ENCODE results near the gene KCNJ9. TPM values are rescaled to one million over a fixed set of nuclear protein-coding genes. Genes with fewer than 3 reads are reported as not detected.

The KCNJ9 gene
- total RNA-seq, 2 experiments from 2014 or later: not detected

DNA sequence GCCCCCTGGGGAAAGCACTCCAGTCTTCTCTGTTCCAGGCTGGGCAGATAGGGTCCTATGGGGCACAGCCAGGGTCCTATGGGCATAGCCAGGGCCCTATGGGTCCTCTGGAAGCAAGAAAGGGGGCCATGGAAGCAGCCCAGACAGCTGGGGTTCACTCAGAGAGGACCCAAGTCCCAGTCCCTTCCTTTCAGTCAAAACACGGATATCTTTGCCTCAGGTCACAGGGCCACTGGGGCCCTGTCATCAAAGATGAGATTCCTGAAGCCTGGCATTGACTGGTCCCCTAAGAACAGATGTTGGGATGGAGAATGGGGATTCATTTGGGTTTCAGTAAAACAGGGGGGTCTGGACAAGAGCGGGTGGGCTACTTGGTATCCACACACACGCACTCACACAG lies 8.5 kb downstream of the KCNJ9 start:
- no peak overlapping the region for H3K4me3 Mint-ChIP-seq
- Histone ChIP-seq H3K27me3 (ENCODE audit: control insufficient read depth in 1 of 2, insufficient read depth in 2 of 2, low read length in 2 of 2) (no peaks in the 10 kb centered on the region), H3K27ac (ENCODE audit: low read depth in 1 of 2, low read length in 2 of 2) (no peak overlapping the region), H3K9me3 (ENCODE audit: control insufficient read depth in 1 of 2, insufficient read depth in 1 of 2, low read length in 2 of 2) (no peaks in the 10 kb centered on the region), H3K4me3 (ENCODE audit: low read length) (no peak overlapping the region), H3K4me1 (ENCODE audit: insufficient read depth, low read length) (peaks cover 18% of the 10 kb centered on the region), H3K36me3 (ENCODE audit: insufficient read depth, low read length) (peaks cover 73% of the 10 kb centered on the region)
- H3K4me1 Mint-ChIP-seq (ENCODE audit: low read depth): peaks cover 29% of the 10 kb centered on the region
- DNase-seq: no peak
- TF ChIP-seq, protein P1, sequence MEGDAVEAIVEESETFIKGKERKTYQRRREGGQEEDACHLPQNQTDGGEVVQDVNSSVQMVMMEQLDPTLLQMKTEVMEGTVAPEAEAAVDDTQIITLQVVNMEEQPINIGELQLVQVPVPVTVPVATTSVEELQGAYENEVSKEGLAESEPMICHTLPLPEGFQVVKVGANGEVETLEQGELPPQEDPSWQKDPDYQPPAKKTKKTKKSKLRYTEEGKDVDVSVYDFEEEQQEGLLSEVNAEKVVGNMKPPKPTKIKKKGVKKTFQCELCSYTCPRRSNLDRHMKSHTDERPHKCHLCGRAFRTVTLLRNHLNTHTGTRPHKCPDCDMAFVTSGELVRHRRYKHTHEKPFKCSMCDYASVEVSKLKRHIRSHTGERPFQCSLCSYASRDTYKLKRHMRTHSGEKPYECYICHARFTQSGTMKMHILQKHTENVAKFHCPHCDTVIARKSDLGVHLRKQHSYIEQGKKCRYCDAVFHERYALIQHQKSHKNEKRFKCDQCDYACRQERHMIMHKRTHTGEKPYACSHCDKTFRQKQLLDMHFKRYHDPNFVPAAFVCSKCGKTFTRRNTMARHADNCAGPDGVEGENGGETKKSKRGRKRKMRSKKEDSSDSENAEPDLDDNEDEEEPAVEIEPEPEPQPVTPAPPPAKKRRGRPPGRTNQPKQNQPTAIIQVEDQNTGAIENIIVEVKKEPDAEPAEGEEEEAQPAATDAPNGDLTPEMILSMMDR (IDR thresholded peaks at IDR 0.05): no peak
- H3K9me3 Mint-ChIP-seq: no peaks in the 10 kb centered on the region
- H3K36me3 Mint-ChIP-seq (ENCODE audit: low read depth): peaks cover 82% of the 10 kb centered on the region
- intact Hi-C loops (cut with DNase I, micrococcal nuclease): loop anchor here in 1 of 2 experiments (5.0 kb wide), 1 partner anchor 162 kb away; no protein-coding TSS in a partner anchor
- ChIA-PET CTCF (interaction anchor here (0.6 kb wide), 1 partner anchor 1202 kb away, joined by 3 read pairs; no protein-coding TSS in a partner anchor), POLR2A (no interaction called here)
- no peak for ATAC-seq (ENCODE audit: poor library complexity)
- H3K27me3 Mint-ChIP-seq: no peaks in the 10 kb centered on the region
- no peak overlapping the region for H3K27ac Mint-ChIP-seq

DNA sequence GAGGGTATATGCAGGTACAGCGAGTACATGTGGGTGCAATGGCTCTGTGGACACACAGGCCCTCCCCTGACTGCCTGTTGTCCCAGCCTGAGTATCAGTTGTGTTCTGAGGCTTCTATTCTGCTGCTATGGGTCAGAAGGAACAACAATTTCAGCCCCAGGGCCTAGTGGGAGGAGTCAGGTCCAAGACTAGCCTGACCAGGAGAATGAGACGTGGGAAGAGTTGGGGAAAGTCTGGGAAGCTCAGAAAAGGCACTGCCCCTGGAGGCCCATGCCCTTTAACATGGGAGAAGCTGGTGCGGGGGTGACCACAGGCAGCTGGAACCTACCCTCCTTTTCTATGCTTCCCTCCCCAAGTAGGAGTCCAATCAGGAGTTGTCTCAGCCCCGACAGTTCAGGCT lies 9.4 kb downstream of the KCNJ9 start:
- Mint-ChIP-seq H3K36me3 (ENCODE audit: low read depth) (peaks cover 81% of the 10 kb centered on the region), H3K27me3 (no peaks in the 10 kb centered on the region), H3K27ac (peak overlapping the region; percentile 69), H3K4me3 (no peak overlapping the region), H3K9me3 (no peaks in the 10 kb centered on the region), H3K4me1 (ENCODE audit: low read depth) (peaks cover 28% of the 10 kb centered on the region)
- ChIA-PET POLR2A (no interaction called here), CTCF (no interaction called here)
- TF ChIP-seq, protein P1 (IDR thresholded peaks at IDR 0.05): no peak
- no peaks in the 10 kb centered on the region for H3K9me3 ChIP-seq (ENCODE audit: control insufficient read depth in 1 of 2, insufficient read depth in 1 of 2, low read length in 2 of 2)
- peaks cover 23% of the 10 kb centered on the region for H3K4me1 ChIP-seq (ENCODE audit: insufficient read depth, low read length)
- no peaks in the 10 kb centered on the region for H3K27me3 ChIP-seq (ENCODE audit: control insufficient read depth in 1 of 2, insufficient read depth in 2 of 2, low read length in 2 of 2)
- intact Hi-C loops (cut with DNase I, micrococcal nuclease): no loop called here
- no peak overlapping the region for H3K4me3 ChIP-seq (ENCODE audit: low read length)
- no peak overlapping the region for H3K27ac ChIP-seq (ENCODE audit: low read depth in 1 of 2, low read length in 2 of 2)
- DNase-seq (no peak), ATAC-seq (ENCODE audit: poor library complexity) (no peak)
- H3K36me3 ChIP-seq (ENCODE audit: insufficient read depth, low read length): peaks cover 78% of the 10 kb centered on the region

DNA sequence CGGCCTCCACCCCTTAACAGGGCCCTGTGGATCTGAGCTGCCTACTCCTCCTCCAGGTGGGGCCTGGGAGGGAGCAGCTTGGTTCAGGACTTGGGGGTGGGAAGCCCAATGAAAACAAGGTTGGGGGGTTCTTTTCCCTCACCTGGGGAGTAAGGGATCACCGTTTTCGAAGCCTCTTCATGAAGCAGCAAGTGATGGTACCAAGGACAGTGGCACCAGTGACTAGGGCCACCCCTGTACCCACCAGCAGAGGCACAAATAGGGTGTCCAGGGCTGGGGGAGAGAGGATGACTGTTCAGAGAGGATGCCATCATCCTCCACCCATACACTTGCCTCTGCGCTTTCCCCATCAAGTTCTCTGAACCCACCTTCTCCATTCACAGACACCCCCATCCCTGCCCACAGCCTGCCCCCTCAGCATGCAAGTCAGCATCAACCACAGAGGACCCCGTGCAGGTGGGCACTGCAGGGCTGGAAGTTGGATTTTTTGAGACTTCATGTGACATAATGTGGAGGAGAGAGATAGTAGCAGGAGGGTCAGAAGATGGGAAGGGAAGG lies 10.4 kb downstream of the KCNJ9 start:
- Mint-ChIP-seq H3K27ac (no peak overlapping the region), H3K4me1 (ENCODE audit: low read depth) (peaks cover 36% of the 10 kb centered on the region), H3K9me3 (no peaks in the 10 kb centered on the region), H3K27me3 (no peaks in the 10 kb centered on the region), H3K36me3 (ENCODE audit: low read depth) (peaks cover 82% of the 10 kb centered on the region), H3K4me3 (no peak overlapping the region)
- TF ChIP-seq, protein P1 (IDR thresholded peaks at IDR 0.05): no peak
- H3K4me3 ChIP-seq (ENCODE audit: low read length): no peak overlapping the region
- H3K4me1 ChIP-seq (ENCODE audit: insufficient read depth, low read length): peaks cover 32% of the 10 kb centered on the region
- peaks cover 76% of the 10 kb centered on the region for H3K36me3 ChIP-seq (ENCODE audit: insufficient read depth, low read length)
- ChIA-PET CTCF (no interaction called here), POLR2A (no interaction called here)
- DNase-seq (no peak), ATAC-seq (ENCODE audit: poor library complexity) (no peak)
- no peaks in the 10 kb centered on the region for H3K27me3 ChIP-seq (ENCODE audit: control insufficient read depth in 1 of 2, insufficient read depth in 2 of 2, low read length in 2 of 2)
- H3K9me3 ChIP-seq (ENCODE audit: control insufficient read depth in 1 of 2, insufficient read depth in 1 of 2, low read length in 2 of 2): no peaks in the 10 kb centered on the region
- intact Hi-C loops (cut with DNase I, micrococcal nuclease): no loop called here
- no peak overlapping the region for H3K27ac ChIP-seq (ENCODE audit: low read depth in 1 of 2, low read length in 2 of 2)
